Activated T-cell treated with anti-CD3 and anti-CD28 coated beads, Interleukin-2, amount 50 U/mL, for 4 hours (primary cell): Measurements from ENCODE around the gene KIF23. TPM values are rescaled to one million over a fixed set of nuclear protein-coding genes. Genes with fewer than 3 reads are reported as not detected.

ENCODE experiments used
- ATAC-seq, 2 donors: fragments of 200-7000 bp; cut with Tn5 transposase; one replicate each; pipeline ENCODE4 v1.10.0; 2021
- DNase-seq: peaks from one replicate; pipeline ENCODE4 v3.0.0-alpha.2; 2020
- H3K27me3 Mint-ChIP-seq: one replicate; pipeline ENCODE4 v1.8.0; 2021; ENCODE audit warnings: low read depth, mixed read lengths
- H3K36me3 Mint-ChIP-seq: one replicate; pipeline ENCODE4 v1.8.0; 2022; ENCODE audit warnings: mixed read lengths; ENCODE audit not compliant: insufficient read depth
- H3K4me1 Mint-ChIP-seq: one replicate; pipeline ENCODE4 v1.8.0; 2021; ENCODE audit warnings: low read depth, mixed read lengths
- H3K4me3 Mint-ChIP-seq: one replicate; pipeline ENCODE4 v1.8.0; 2021; ENCODE audit warnings: mild to moderate bottlenecking, moderate library complexity, mixed read lengths
- H3K9me3 Mint-ChIP-seq: one replicate; pipeline ENCODE4 v1.8.0; 2021; ENCODE audit warnings: mixed read lengths
- total RNA-seq, 3 donors: library from RNA; stranded (reverse); gene quantifications; one replicate each; pipeline ENCODE4 v1.2.1, GENCODE V29; 2021

The KIF23 gene
- total RNA-seq, 3 donors from 2014 or later: 3.4 to 3.7 (median 3.5) TPM

DNA sequence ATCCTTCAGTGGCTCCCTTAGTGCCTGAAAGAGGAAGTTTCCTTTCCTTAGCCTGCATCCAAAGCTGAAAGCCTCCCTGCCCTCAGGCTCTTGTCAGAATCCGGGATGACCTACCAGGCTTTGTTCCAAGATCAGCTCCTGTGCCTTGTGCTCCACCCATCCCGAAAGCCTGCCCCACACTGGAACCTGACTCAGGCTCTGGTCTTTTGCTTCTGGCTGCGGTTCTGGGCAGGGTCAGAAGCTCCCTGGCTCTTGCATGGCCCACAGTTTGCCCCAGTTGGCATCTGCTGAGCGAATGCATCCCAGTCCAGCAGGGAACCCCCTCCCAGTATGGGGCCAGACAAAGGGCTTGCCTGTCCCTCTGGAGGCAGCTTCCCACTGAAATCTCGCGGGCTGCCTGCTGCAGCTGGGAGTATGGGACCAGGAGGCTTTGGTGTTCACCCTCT is 25.9 kb upstream of the KIF23 start:
- no peak for DNase-seq
- Mint-ChIP-seq H3K27me3 (peaks cover 5% of the 10 kb centered on the region), H3K4me3 (no peak overlapping the region), H3K4me1 (no peaks in the 10 kb centered on the region), H3K36me3 (no peaks in the 10 kb centered on the region), H3K9me3 (no peaks in the 10 kb centered on the region)
- ATAC-seq: no peak

DNA sequence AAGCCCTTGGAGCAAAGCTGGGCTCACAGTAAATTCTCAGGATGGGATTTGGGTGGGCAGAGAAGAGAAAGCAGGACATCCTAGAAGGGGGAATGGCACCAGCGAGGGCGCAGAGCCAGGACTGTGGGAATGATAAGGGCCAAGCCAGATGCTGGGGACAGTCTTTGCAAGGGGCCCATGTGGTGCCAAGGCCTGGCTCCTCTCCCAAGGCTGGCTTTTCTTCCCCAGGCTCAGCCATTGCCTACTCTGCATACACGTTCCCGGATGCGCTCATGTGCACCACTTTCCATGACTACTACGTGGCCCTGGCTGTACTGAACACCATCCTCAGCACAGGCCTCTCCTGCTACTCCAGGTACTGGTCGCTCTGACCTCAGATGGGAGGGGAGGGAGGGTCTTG is 24.7 kb upstream of the KIF23 start:
- H3K36me3 Mint-ChIP-seq: no peaks in the 10 kb centered on the region

DNA sequence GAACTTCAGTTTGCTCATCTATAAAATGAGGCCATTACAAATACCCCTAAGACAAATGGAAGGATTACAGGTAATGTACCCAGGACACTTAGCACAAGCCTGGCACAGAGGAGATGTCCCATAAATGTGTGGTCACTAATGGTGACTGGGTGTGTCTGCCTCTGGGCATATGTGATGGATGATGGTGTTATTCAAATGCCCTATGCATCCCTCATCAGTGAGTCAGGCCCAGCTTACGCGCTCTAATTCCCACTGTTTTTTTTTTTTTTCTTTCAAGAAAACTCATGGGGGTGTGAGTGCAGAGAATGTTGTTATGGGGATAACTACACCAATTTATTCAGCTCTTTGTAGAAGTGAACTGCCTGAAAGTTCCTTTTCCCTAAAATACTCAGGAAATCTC is 23.6 kb upstream of the KIF23 start:
- Mint-ChIP-seq H3K27me3 (peaks cover 5% of the 10 kb centered on the region), H3K4me1 (peaks cover 6% of the 10 kb centered on the region), H3K9me3 (no peaks in the 10 kb centered on the region), H3K4me3 (no peak overlapping the region), H3K36me3 (no peaks in the 10 kb centered on the region)
- ATAC-seq: no peak
- no peak for DNase-seq

More for the DNA sequence above, 24.7 kb upstream of the KIF23 start:
- no peak for ATAC-seq
- no peaks in the 10 kb centered on the region for H3K9me3 Mint-ChIP-seq
- no peak for DNase-seq
- H3K4me3 Mint-ChIP-seq: no peak overlapping the region
- peaks cover 5% of the 10 kb centered on the region for H3K27me3 Mint-ChIP-seq
- H3K4me1 Mint-ChIP-seq: peaks cover 2% of the 10 kb centered on the region

DNA sequence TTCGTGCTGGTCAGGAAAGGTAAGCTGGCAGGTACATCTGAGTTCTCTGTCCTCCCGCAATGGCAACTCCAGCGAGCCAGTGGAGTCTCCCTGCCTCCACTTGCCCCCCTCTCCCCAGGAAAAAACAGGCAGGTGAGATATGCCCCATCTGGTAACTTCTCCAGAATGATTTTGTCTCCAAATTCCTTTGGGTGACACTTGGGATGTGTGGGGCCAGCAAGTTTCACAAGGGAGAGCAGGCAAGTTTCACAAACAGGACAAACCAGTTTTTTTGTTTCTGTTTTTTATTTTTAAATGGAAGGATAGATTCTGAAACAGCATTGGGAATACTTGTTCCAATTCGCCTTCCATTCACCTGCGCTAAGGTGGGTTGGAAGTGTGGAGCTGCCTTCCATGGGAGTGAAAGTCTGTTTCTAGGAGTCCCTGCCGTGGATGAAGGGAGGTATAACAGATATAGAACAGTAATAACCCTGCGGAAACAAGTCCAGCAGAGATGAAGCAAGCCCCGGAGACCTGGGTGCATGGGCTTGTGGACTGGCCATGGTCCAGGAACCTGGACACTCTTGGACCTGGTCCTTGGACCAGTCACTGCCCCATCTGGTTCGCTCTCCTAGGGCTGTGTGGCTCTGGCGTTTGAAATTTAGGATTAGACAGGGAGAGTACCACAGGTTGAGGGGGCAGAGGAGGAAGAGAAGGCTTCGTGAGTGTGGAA is 22.9 kb upstream of the KIF23 start:
- Mint-ChIP-seq H3K9me3 (no peaks in the 10 kb centered on the region), H3K4me3 (no peak overlapping the region), H3K4me1 (peaks cover 6% of the 10 kb centered on the region), H3K36me3 (no peaks in the 10 kb centered on the region), H3K27me3 (peaks cover 5% of the 10 kb centered on the region)
- ATAC-seq: no peak
- DNase-seq: no peak

DNA sequence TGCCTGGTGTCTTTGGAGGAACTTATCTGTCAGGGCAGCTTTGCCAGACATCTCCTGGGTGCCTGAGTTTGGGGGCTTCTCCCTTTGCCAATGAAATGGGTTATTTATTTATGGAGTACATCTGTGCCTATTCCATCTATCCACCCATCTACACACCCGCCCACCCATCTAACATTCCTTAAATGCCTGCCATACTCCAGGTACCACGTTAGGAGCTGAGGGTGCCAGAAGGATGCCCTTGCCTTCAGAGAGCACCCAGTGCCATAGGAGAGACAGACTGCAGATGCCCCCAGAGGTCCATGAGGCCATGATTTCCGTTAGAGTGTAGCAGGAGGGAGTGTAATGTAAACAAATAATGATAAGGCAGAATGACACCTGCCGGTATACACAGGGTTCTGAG is 21.8 kb upstream of the KIF23 start:
- no peak for DNase-seq
- no peaks in the 10 kb centered on the region for H3K36me3 Mint-ChIP-seq
- H3K27me3 Mint-ChIP-seq: peaks cover 5% of the 10 kb centered on the region
- H3K4me1 Mint-ChIP-seq: peaks cover 6% of the 10 kb centered on the region
- no peak for ATAC-seq
- no peaks in the 10 kb centered on the region for H3K9me3 Mint-ChIP-seq
- H3K4me3 Mint-ChIP-seq: no peak overlapping the region

DNA sequence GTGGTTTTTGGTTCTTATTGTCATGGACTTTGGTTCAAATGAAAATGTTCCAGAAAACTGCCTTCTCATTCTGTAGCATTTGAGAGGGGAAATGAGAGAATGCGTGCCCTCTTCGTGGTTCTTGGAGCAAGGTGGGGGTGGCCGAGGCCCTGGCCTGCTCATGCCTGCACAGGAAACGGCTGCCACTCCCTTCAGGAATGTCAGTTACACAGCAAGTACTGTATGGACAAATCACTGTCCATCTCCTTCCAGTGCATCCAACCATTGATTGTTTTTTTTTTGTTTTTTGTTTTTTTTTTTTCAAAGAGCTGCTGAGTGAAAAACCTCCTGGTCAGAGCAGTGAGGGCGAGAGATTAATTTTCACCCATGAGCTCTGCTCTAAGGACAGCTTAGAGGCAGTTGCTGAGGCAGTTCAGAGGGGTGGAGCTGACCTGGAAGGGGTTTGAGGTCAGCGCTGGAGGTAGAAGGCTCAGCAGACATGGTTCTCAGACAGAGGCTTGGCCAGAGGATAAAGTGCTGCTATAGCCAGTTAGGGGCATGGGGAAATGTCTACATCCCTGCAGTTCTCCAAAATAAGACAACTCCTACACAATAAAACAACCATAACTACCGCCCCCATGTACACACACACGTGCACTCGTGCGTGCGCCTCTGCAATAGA is 20.2 kb upstream of the KIF23 start:
- Mint-ChIP-seq H3K4me3 (no peak overlapping the region), H3K36me3 (no peaks in the 10 kb centered on the region), H3K4me1 (peaks cover 10% of the 10 kb centered on the region), H3K9me3 (no peaks in the 10 kb centered on the region), H3K27me3 (peaks cover 5% of the 10 kb centered on the region)
- no peak for ATAC-seq
- no peak for DNase-seq

DNA sequence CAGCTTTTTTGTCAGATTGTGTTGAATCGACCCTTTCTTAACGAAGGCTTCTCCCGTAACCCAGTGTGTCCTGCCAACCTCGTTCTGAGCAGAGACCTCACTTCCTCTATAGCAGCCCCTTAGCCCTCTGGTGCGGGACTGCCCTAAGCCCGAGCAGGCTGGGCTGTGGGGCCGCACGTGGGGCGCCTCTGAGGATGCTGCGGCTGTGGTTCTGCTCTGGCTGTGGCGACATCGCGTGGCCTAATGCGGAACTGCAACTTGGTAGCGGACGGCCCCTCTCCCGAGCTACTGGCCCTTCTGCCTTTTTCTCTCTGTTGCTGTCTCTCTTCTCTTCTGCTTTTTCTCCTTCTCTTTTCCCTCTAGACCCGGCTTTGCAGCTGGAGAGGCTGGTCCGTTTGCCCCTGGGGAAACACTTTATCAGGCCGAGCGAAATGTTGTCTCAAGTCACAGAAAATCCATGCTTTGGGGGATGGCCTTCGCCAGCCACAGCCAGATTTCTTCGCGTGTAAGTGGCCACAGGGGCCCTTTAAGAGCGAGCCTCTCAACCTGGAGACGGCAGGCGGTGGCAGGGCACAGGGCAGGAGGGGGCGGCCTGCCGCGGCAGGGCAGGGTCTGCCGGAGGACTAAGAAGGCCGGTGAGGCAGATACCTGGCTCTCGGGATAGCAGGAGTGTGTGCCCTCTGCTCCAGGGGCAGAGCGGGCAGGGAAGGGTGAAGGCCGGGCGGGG is 19.4 kb upstream of the KIF23 start:
- DNase-seq (peak; percentile 84), ATAC-seq (peak; percentile 93 to 95)
- Mint-ChIP-seq H3K27me3 (peaks cover 5% of the 10 kb centered on the region), H3K9me3 (no peaks in the 10 kb centered on the region), H3K4me1 (peaks cover 10% of the 10 kb centered on the region), H3K4me3 (no peak overlapping the region), H3K36me3 (no peaks in the 10 kb centered on the region)

DNA sequence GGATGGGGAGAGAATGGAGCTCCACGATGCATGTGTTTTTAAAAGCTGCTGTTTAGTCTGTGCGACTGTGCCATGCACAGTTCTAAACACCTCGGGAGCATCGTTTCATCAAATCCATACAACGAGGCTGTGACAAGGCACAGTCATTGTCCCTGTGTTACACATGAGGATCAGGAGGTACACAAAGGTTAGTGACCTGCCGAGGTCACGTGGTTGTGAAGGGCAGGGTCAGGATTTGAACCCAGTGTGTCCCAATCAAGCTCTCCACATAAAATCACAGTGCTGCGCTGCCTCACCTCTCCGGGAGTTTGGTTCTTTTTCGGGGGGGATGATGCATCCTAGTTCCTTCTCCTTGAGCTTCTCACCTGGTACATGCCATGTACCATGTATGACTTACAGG is 18.7 kb upstream of the KIF23 start:
- DNase-seq (no peak), ATAC-seq (no peak)
- H3K4me1 Mint-ChIP-seq: peaks cover 10% of the 10 kb centered on the region
- no peak overlapping the region for H3K4me3 Mint-ChIP-seq
- no peaks in the 10 kb centered on the region for H3K9me3 Mint-ChIP-seq
- H3K27me3 Mint-ChIP-seq: peaks cover 5% of the 10 kb centered on the region
- H3K36me3 Mint-ChIP-seq: no peaks in the 10 kb centered on the region

DNA sequence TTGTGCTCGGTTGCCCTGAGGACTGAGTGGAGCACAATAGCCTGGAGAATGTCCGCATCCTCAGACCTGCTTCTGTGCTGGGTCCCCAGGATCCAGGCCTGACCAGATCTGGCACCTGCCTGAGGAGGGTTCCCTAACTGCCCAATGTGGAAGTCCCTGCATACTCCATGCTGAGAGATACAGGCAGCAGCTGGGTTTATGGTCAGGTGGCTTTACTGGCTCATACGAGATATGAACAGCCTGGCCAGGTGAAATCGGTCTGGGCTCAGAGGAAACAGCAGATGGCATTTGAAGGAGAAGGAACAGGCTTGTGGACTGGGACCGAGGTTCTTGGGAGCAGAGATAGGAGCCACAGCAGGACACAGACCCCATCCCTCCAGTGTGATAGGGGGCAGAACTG is 18.2 kb upstream of the KIF23 start:
- Mint-ChIP-seq H3K4me1 (peaks cover 11% of the 10 kb centered on the region), H3K27me3 (peaks cover 5% of the 10 kb centered on the region), H3K36me3 (no peaks in the 10 kb centered on the region), H3K4me3 (no peak overlapping the region), H3K9me3 (no peaks in the 10 kb centered on the region)
- no peak for DNase-seq
- no peak for ATAC-seq

DNA sequence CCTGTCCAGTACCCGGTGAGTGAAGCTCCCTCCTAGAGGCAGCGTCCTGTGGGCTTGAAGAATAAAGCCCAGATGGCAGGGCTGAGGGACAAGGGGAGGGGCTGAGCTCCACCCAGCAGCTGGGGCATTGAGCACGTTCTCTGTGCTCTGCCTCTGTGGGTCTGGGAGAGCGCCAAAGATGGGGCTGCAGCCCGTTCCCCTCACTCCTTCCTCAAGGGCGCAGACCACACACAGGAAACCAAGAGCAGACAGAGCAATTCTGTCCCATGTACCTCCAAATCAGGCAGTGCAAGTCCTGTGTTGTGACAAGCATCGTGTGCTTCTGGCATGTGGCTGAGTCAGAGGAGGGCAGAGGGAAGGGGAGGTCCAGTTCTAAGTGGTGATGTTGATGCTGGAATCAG is 15.7 kb upstream of the KIF23 start:
- DNase-seq (no peak), ATAC-seq (no peak)
- H3K27me3 Mint-ChIP-seq: peaks cover 3% of the 10 kb centered on the region
- no peaks in the 10 kb centered on the region for H3K9me3 Mint-ChIP-seq
- H3K36me3 Mint-ChIP-seq: no peaks in the 10 kb centered on the region
- no peak overlapping the region for H3K4me3 Mint-ChIP-seq
- H3K4me1 Mint-ChIP-seq: peaks cover 13% of the 10 kb centered on the region

DNA sequence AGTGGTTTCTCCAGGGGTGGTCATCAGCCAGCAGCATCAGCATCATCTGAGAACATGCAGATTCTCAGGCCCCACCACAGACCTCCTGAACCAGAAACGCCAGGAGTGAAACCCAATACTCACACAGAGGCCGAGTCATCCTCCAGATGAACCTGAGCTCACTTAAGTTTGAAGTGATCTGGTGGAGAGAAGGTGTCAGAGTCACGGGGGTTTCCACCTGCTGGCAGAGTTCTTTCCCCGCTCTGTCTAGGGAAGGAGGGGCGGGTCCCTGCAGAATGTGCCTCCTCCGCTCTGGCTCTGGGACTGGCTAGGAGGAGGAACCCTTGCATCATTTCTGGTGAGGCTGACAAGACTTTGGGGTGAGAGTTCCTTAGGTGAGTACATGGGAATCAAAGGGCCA is 13.3 kb upstream of the KIF23 start:
- Mint-ChIP-seq H3K36me3 (no peaks in the 10 kb centered on the region), H3K4me3 (no peak overlapping the region), H3K9me3 (no peaks in the 10 kb centered on the region), H3K27me3 (peaks cover 3% of the 10 kb centered on the region), H3K4me1 (peaks cover 7% of the 10 kb centered on the region)
- ATAC-seq (peak; percentile 84 to 93), DNase-seq (no peak)

DNA sequence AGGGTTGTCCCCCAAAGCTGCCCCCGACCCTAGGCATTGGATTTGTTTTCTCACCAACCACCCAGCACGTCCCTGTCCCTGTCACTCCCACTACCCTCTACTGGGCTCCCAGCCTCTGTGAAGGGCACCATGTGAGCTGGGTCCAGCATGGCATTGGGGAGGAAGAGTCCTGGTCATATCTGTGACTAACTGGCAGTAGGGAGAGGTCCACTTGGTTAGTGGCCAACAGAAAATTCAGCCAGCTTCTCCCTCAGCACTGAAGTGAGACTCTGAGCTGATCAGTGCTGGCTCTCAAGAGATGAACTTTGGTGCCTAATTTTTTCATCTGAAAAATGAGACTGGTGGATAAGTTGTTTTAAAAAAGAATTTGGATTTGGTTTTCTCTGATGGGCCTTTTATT is 11.3 kb upstream of the KIF23 start:
- H3K27me3 Mint-ChIP-seq: peaks cover 9% of the 10 kb centered on the region
- no peaks in the 10 kb centered on the region for H3K9me3 Mint-ChIP-seq
- peaks cover 7% of the 10 kb centered on the region for H3K4me1 Mint-ChIP-seq
- H3K36me3 Mint-ChIP-seq: no peaks in the 10 kb centered on the region
- DNase-seq: no peak
- H3K4me3 Mint-ChIP-seq: no peak overlapping the region
- no peak for ATAC-seq

DNA sequence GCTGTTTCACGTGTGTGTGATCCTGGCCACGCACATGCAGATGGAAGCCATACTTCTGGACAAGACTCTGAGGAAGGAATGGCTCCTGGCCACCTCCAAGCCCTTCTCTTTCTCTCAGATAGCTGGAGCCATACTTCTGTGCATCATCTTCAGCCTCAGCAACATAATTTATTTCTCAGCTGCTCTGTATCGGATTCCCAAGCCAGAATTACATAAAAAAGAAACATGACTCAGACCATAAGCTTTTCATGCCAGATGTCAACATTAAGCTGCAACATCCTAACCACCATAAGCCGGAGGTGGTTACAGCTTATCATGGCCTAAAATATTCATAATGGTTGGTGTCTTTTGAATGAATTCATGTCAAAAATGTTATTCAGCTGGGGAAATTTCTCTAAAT is 10.6 kb upstream of the KIF23 start:
- Mint-ChIP-seq H3K9me3 (no peaks in the 10 kb centered on the region), H3K4me3 (no peak overlapping the region), H3K36me3 (no peaks in the 10 kb centered on the region), H3K27me3 (peaks cover 9% of the 10 kb centered on the region), H3K4me1 (peaks cover 3% of the 10 kb centered on the region)
- no peak for ATAC-seq
- DNase-seq: no peak

DNA sequence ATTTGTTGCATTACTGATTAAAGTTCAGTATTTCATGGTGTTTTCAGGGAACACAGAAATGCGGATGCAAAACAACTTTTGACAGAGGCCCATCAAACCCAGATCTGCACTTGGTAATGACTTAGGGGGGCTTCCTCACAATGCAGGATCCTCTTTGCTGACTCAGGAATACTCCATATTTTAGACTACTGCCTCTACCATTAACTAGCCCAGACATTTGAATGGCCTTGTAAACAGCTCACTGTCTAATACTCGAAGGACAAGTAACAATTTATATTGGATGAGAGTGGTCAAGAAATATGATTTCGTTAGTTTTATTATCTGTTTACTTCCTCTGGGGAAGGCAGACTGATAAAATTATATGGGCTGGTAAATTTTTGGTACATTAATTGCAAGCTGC is 9.0 kb upstream of the KIF23 start:
- no peaks in the 10 kb centered on the region for H3K36me3 Mint-ChIP-seq
- H3K9me3 Mint-ChIP-seq: no peaks in the 10 kb centered on the region

More for the DNA sequence above, 9.0 kb upstream of the KIF23 start:
- no peak overlapping the region for H3K4me3 Mint-ChIP-seq
- DNase-seq (no peak), ATAC-seq (no peak)
- H3K27me3 Mint-ChIP-seq: peaks cover 9% of the 10 kb centered on the region
- H3K4me1 Mint-ChIP-seq: peaks cover 3% of the 10 kb centered on the region
